ENCODE results near the gene UBE2E2.

Gene UBE2E2

GRCh38 chr3:23485922-23486321, 282.8 kb downstream of the UBE2E2 start:
- H3K27me3 ChIP-seq: no peaks in the 10 kb centered on the region
- no peak overlapping the region for H3K4me3 ChIP-seq (ENCODE audit: low read depth in 1 of 2, low read length in 1 of 2)
- no peak overlapping the region for H3K27ac ChIP-seq
- H3K9me3 ChIP-seq: no peaks in the 10 kb centered on the region
- no peak for TF ChIP-seq CTCF (IDR thresholded peaks at IDR 0.05)
- no peaks in the 10 kb centered on the region for H3K36me3 ChIP-seq
- no peaks in the 10 kb centered on the region for H3K4me1 ChIP-seq (ENCODE audit: control insufficient read depth in 1 of 2, insufficient read depth in 1 of 2, low read depth in 1 of 2, low read length in 1 of 2)

- Histone ChIP-seq H3K4me3 (ENCODE audit: low read depth in 1 of 2, low read length in 1 of 2) (no peak overlapping the region), H3K4me1 (ENCODE audit: control insufficient read depth in 1 of 2, insufficient read depth in 1 of 2, low read depth in 1 of 2, low read length in 1 of 2) (no peaks in the 10 kb centered on the region), H3K36me3 (no peaks in the 10 kb centered on the region), H3K27me3 (no peaks in the 10 kb centered on the region), H3K27ac (no peak overlapping the region), H3K9me3 (no peaks in the 10 kb centered on the region)
- no peak for TF ChIP-seq CTCF (IDR thresholded peaks at IDR 0.05)
Measured at GRCh38 chr3:23487015-23487414, 283.9 kb downstream of the UBE2E2 start.

- no peak for TF ChIP-seq CTCF (IDR thresholded peaks at IDR 0.05)
- H3K36me3 ChIP-seq: no peaks in the 10 kb centered on the region
- H3K27ac ChIP-seq: no peak overlapping the region
- no peaks in the 10 kb centered on the region for H3K9me3 ChIP-seq
- no peaks in the 10 kb centered on the region for H3K27me3 ChIP-seq
- H3K4me3 ChIP-seq (ENCODE audit: low read depth in 1 of 2, low read length in 1 of 2): no peak overlapping the region
- H3K4me1 ChIP-seq (ENCODE audit: control insufficient read depth in 1 of 2, insufficient read depth in 1 of 2, low read depth in 1 of 2, low read length in 1 of 2): no peaks in the 10 kb centered on the region
Measured at GRCh38 chr3:23488618-23489017, 285.5 kb downstream of the UBE2E2 start.

- Histone ChIP-seq H3K27me3 (no peaks in the 10 kb centered on the region), H3K27ac (no peak overlapping the region), H3K4me1 (ENCODE audit: control insufficient read depth in 1 of 2, insufficient read depth in 1 of 2, low read depth in 1 of 2, low read length in 1 of 2) (no peaks in the 10 kb centered on the region), H3K4me3 (ENCODE audit: low read depth in 1 of 2, low read length in 1 of 2) (no peak overlapping the region), H3K9me3 (no peaks in the 10 kb centered on the region), H3K36me3 (no peaks in the 10 kb centered on the region)
- TF ChIP-seq CTCF (IDR thresholded peaks at IDR 0.05): no peak
Measured at GRCh38 chr3:23489300-23490158, 286.4 kb downstream of the UBE2E2 start.

GRCh38 chr3:23490459-23490858, 287.3 kb downstream of the UBE2E2 start:
- no peaks in the 10 kb centered on the region for H3K36me3 ChIP-seq
- H3K27ac ChIP-seq: no peak overlapping the region
- no peaks in the 10 kb centered on the region for H3K9me3 ChIP-seq
- no peaks in the 10 kb centered on the region for H3K27me3 ChIP-seq
- no peak for TF ChIP-seq CTCF (IDR thresholded peaks at IDR 0.05)
- no peaks in the 10 kb centered on the region for H3K4me1 ChIP-seq (ENCODE audit: control insufficient read depth in 1 of 2, insufficient read depth in 1 of 2, low read depth in 1 of 2, low read length in 1 of 2)
- H3K4me3 ChIP-seq (ENCODE audit: low read depth in 1 of 2, low read length in 1 of 2): no peak overlapping the region

Measured in neutrophil (primary cell).